NCI-H345 treated with DMSO at 0.1 percent for 48 hours (cell line): ENCODE measurements around the gene CR2.
"Not testable (repeated sequence)": the region's sequence is repeated elsewhere in the genome, so short reads cannot be mapped to it uniquely, and the experiment has no call there.

ENCODE experiments used
- DNase-seq: peaks from one replicate; lab custom pipeline; 2025; ENCODE audit not compliant: unreplicated experiment; lab: John Stamatoyannopoulos, UW

Gene CR2

DNA sequence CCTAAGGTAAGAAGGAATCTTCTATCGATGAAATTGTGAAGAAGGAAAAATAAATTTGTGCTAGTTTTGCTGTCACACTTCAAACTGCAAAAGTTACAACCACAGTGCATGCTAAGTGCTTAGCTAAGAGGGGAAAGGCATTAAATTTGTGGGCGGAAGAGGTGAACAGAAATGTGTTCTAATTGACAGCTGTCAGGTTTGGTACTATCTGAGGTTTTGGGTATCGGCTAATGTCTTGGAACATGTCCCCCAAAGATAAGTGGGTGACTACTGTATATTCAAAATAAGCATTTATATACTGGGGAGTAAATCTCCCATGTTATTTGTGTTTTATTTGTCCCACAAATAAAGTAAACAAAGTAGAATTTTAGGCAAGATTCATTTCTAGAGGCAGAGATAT lies 49.8 kb downstream of the CR2 start:
- DNase-seq, result no peak

DNA sequence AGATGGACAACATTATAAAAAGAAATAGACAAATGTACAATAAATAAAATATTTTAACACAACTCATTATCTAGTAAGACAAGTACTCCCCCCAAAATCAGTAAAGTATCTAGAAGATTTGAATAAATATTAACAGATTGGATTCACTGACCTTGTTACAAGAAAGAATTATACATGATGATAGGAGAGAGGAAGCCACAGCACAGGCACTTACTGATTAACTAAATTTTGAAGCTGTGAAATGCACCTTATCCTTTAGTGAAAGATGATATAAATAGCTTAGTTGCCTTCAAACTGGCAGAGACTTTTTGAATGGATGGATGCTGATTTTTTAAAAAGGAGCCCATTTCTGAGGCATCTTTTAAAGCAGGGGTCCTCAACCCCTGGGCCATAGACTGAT lies 50.3 kb downstream of the CR2 start:
- no peak for DNase-seq

- DNase-seq, result no peak
Measured at GRCh38 chr1:207510444-207510843, 56.3 kb downstream of the CR2 start.

DNA sequence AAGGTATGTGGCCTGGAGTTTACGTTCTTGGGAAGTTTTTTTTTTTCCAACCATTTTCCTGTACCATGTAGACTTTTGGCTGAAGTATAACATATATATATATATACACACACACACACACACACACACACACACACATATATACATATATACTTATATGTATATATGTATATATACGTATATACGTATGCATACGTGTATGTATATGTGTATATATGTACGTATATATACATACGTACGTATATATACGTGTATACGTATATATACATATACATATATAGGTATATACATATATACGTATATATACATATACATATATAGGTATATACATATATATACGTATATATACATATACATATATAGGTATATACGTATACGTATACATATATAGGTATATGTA lies 60.8 kb downstream of the CR2 start:
- no peak for DNase-seq

- no peak for DNase-seq
Measured at GRCh38 chr1:207516729-207517128, 62.6 kb downstream of the CR2 start.

DNA sequence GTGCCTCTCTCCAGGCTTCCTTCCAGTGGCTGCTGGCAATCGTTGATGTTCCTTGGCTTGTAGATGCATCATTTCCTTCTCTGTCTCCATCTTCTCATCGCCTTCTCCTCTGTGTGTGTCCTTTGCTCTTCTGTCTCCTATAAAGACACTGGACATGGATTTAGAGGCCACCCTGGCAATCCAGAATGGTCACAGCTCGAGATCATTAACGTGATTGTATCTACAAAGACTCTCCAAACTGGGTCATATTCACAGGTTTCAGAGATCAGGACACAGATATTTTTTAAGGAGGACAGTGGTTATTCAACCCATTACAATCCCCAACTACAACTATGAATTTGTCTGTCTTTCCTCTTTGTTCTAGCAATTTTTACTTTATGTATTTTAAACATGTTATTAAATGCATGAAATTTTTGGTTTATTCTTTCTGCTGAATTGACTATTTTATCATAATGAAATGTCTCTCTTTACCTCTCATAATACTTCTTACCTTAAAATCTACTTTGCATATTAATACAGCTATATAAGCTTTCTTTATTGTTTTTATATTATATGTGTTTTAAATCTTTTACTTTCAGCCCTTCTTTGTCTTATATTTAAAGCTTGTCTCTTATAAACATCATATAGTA lies 64.6 kb downstream of the CR2 start:
- DNase-seq, result no peak

DNA sequence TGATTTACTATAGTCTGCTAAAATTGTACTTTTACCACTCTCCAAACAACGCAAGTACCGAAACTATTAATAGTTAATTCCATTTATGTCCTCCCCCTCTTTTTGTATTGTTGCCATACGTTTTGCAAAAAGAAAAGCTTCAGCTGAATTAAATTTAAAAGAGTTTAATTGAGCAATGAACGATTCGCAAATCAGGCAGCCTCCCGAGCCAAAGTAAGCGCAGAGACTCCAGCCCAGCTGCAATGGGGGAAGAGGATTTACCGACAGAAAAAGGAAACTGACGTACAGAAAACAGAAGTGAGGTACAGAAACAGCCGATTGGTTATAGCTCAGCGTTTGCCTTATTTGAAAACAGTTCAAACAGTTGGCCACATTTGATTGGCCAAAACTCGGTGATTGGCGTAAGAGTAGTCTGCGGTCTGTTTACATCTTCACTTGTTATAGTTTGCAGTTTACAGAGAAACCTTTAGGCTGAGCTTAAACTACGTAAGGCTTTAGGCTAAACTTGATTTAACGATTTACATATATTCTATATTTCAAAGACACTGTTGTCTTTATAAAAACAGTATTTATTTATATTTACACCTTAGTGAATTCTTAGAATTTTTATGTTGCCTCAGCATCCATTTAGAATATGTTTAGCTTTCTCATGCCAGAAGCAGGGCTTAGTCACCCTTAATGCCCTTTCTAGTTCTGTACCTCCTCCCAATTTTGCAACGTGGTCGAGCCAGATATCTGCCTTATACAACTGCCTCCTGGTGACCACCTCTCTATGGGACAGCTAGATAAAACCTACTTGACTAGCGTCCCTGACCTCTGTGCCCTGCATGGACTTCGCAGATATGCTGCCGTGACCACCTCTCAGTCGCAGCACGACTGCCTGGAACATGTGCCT lies 65.6 kb downstream of the CR2 start:
- DNase-seq, result no peak

GRCh38 chr1:207520400-207521345 lies 66.5 kb downstream of the CR2 start:
- not testable (repeated sequence) for DNase-seq

DNA sequence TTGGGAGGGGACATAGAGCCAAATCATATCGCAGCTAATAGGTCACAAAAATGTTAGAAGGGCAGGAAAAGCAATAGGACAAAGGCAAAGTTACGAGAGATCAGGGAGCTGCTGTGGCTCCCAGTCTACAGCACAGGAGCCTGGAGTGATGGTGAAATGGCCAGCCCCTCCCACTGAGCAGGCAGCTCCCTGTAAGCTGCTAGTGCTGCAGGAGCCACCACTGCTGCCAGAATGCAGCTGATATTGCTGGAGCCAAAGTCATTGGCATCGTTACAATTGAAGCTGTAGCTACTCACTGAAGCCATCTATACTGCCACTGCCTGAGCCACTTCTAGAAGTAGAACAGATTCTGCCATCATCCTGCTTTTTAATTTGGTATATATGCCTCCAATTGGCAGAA lies 71.1 kb downstream of the CR2 start:
- DNase-seq, result not testable (repeated sequence)

DNA sequence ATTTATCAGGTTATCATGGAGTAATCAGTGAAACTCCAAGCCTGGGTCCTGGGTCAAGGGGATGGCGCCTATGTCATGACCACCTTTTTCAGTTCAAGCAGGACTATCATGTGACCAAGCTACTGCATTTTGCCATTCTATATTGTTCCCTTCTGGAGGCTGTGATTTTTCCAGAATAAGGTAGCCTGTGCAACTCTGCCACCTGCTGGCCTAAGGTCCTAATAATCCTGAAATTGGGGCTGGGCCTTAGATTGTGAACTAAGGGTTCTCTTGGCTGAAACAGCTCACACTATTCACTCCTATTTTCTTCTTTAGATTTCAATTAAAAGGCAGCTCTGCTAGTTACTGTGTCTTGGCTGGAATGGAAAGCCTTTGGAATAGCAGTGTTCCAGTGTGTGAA lies 74.3 kb downstream of the CR2 start:
- DNase-seq, result not testable (repeated sequence)

DNA sequence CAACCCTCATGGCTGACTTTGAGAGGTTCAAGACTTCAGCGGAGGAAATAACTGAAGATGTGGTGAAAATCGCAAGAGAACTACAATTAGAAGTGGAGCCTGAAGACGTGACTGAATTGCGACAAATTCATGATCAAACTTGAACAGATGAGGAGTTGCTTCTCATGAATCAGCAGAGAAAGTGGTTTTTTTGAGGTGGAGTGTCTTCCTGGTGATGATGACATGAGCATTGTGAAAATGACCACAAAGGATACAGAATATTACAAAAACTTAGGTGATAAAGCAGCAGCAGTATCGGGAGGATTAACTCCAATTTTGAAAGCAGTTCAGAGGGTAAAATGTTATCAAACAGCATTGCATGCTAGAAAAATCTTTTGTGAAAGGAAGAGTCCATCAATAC lies 82.1 kb downstream of the CR2 start:
- DNase-seq, result not testable (repeated sequence)
